HEK293T (cell line): Measurements from ENCODE around the gene RAD51B.

ENCODE experiments used
- CTCF ChIA-PET: fragments of 350-600 bp; formaldehyde crosslinking; extraction: SDS; loops from one replicate; lab custom pipeline; 2021; ENCODE audit warnings: antibody characterized with exemption, inconsistent platforms; lab: Yijun Ruan, JAX
- POLR2A ChIA-PET: fragments of 350-600 bp; formaldehyde crosslinking; extraction: SDS; loops from one replicate; lab custom pipeline; 2020; ENCODE audit warnings: antibody characterized with exemption, inconsistent platforms; lab: Yijun Ruan, JAX
- DNase-seq: peaks from one replicate; pipeline ENCODE4 v3.0.0; 2012; ENCODE audit warnings: mixed read lengths; ENCODE audit errors: extremely low spot score
- ARNT ChIP-seq: fragments of 450-650 bp; IDR thresholded peaks from 2 replicates; pipeline ENCODE4 v1.6.1; 2017; ENCODE audit warnings: mild to moderate bottlenecking
- BHLHE40 ChIP-seq: fragments of 450-650 bp; IDR thresholded peaks from 2 replicates; pipeline ENCODE4 v1.6.1; 2016; ENCODE audit warnings: mild to moderate bottlenecking, moderate library complexity, borderline replicate concordance
- CTBP1 ChIP-seq: fragments of 450-650 bp; IDR thresholded peaks from 2 replicates; pipeline ENCODE4 v1.6.1; 2016; ENCODE audit warnings: borderline replicate concordance
- ELF4 ChIP-seq: fragments of 450-650 bp; IDR thresholded peaks from 2 replicates; pipeline ENCODE4 v1.6.1; 2017; ENCODE audit warnings: antibody characterized with exemption
- FOXA1 ChIP-seq: fragments of 450-650 bp; IDR thresholded peaks from 2 replicates; pipeline ENCODE4 v1.6.1; 2016; ENCODE audit warnings: mild to moderate bottlenecking
- FOXK2 ChIP-seq: fragments of 450-650 bp; IDR thresholded peaks from 2 replicates; pipeline ENCODE4 v1.6.1; 2016; ENCODE audit warnings: mild to moderate bottlenecking
- FOXM1 ChIP-seq: fragments of 450-650 bp; IDR thresholded peaks from 2 replicates; pipeline ENCODE4 v1.6.1; 2017; ENCODE audit warnings: mild to moderate bottlenecking, borderline replicate concordance
- HDGF ChIP-seq: fragments of 450-650 bp; IDR thresholded peaks from 2 replicates; pipeline ENCODE4 v1.6.1; 2017; ENCODE audit warnings: antibody characterized with exemption, borderline replicate concordance
- L3MBTL2 ChIP-seq: fragments of 450-650 bp; conservative IDR thresholded peaks from 2 replicates; pipeline ENCODE4 v1.6.1; 2016; ENCODE audit warnings: mild to moderate bottlenecking
- LEF1 ChIP-seq: fragments of 450-650 bp; IDR thresholded peaks from 2 replicates; pipeline ENCODE4 v1.6.1; 2017; ENCODE audit warnings: mild to moderate bottlenecking, borderline replicate concordance
- NFRKB ChIP-seq: fragments of 450-650 bp; IDR thresholded peaks from 2 replicates; pipeline ENCODE4 v1.6.1; 2016; ENCODE audit warnings: mild to moderate bottlenecking, moderate library complexity
- SP1 ChIP-seq: fragments of 450-650 bp; IDR thresholded peaks from 2 replicates; pipeline ENCODE4 v1.6.1; 2017
- SUZ12 ChIP-seq: fragments of 450-650 bp; IDR thresholded peaks from 2 replicates; pipeline ENCODE4 v1.6.1; 2016; ENCODE audit warnings: mild to moderate bottlenecking
- TARDBP ChIP-seq: fragments of 450-650 bp; IDR thresholded peaks from 2 replicates; pipeline ENCODE4 v1.6.1; 2016
- ZNF384 ChIP-seq: fragments of 450-650 bp; IDR thresholded peaks from 2 replicates; pipeline ENCODE4 v1.6.1; 2016
- TF ChIP-seq, protein P1 (sequence below): fragments of 450-650 bp; IDR thresholded peaks from 2 replicates; pipeline ENCODE4 v1.6.1; 2016

RAD51B gene

DNA sequence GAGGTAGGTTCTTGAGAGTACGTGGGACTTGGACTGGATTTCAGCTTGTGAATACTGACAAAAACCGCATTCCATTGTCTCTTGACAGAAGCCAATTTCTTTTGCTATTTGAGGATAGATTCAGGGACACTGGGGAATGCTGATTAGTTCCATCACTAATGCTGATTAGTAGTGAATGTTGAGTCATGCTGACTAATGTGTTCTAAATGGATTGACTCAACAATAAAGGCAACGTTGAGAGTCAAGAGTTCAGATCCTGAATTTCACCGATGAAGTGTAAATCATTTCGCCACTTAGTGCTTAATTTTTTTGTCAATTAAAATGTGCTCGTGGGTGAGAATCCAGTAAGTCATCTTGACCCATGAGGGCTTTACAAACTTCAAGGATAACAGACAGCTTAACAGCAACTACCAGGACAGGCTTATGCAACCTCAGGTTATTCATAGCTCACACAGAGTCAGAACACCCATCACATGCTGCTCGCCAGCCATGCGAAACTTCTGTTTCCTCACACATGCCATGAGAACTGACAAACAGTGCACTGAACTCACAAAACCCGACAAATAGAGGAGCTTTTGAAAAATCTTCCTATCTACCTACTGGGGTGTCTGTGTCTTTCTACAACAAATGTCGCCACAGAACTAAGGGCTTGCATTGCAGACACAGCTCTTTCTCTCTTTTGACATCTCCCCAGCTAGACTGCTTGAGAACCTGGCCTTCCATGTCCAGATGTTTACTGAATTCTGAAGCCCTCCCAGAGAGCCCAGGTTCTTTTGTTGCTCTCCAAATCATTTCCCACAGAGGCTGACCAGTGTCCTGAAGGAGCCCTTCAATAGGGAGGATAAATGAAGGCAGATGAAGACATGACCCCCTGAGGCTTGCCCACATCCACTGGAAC lies 656.9 kb downstream of the RAD51B start:
- POLR2A ChIA-PET, result no interaction called here
- DNase-seq, result no peak
- CTCF ChIA-PET, result no interaction called here
- no peak for TF ChIP-seq ELF4
- no peak for TF ChIP-seq FOXK2

DNA sequence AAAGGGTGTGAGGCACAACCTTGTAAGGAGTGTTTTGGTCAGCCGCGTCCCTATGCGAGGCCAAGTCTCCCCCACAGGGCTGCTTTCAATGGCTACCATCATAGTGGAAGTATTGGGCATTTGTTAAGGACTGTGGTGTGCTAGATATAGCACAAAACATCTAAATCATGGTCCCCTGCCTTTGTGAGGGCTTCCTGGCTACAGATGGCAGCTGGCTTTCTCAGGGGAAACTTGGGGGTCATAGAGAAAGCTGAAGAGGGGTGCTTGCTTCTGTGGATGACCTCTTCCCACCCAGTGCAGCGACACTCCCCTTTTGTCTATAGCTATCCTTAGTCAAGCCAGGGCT lies 657.5 kb downstream of the RAD51B start:
- ChIA-PET CTCF (no interaction called here), POLR2A (no interaction called here)
- TF ChIP-seq CTBP1 (no peak), FOXA1 (no peak), HDGF (no peak), TARDBP (no peak), FOXK2 (no peak)
- TF ChIP-seq, protein P1, sequence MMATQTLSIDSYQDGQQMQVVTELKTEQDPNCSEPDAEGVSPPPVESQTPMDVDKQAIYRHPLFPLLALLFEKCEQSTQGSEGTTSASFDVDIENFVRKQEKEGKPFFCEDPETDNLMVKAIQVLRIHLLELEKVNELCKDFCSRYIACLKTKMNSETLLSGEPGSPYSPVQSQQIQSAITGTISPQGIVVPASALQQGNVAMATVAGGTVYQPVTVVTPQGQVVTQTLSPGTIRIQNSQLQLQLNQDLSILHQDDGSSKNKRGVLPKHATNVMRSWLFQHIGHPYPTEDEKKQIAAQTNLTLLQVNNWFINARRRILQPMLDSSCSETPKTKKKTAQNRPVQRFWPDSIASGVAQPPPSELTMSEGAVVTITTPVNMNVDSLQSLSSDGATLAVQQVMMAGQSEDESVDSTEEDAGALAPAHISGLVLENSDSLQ, result no peak
- DNase-seq, result no peak

GRCh38 chr14:68477461-68478085 lies 658.0 kb downstream of the RAD51B start:
- DNase-seq, result no peak
- POLR2A ChIA-PET, result no interaction called here
- CTCF ChIA-PET, result no interaction called here
- TF ChIP-seq FOXA1, result no peak
- TF ChIP-seq SP1, result no peak
- no peak for TF ChIP-seq L3MBTL2
- TF ChIP-seq SUZ12, result no peak

GRCh38 chr14:68479247-68479646 lies 659.7 kb downstream of the RAD51B start:
- POLR2A ChIA-PET, result no interaction called here
- TF ChIP-seq TARDBP (no peak), FOXK2 (no peak), SUZ12 (no peak), CTBP1 (no peak), ELF4 (no peak), ZNF384 (no peak), LEF1 (no peak), SP1 (no peak), HDGF (no peak), FOXM1 (no peak), ARNT (no peak), FOXA1 (no peak), L3MBTL2 (no peak), BHLHE40 (no peak), NFRKB (no peak)
- TF ChIP-seq, protein P1, result no peak
- no peak for DNase-seq
- CTCF ChIA-PET, result no interaction called here

- DNase-seq, result no peak
- ChIA-PET CTCF (no interaction called here), POLR2A (no interaction called here)
- TF ChIP-seq ELF4, result no peak
- no peak for TF ChIP-seq FOXM1
- no peak for TF ChIP-seq L3MBTL2
- no peak for TF ChIP-seq LEF1
- TF ChIP-seq ZNF384, result no peak
- TF ChIP-seq HDGF, result no peak
- no peak for TF ChIP-seq FOXA1
- no peak for TF ChIP-seq ARNT
- TF ChIP-seq SP1, result no peak
- no peak for TF ChIP-seq NFRKB
- no peak for TF ChIP-seq FOXK2
- TF ChIP-seq, protein P1, result no peak
- no peak for TF ChIP-seq TARDBP
- no peak for TF ChIP-seq CTBP1
These were observed 662.4 kb downstream of the RAD51B start for GRCh38 chr14:68482018-68482417.

DNA sequence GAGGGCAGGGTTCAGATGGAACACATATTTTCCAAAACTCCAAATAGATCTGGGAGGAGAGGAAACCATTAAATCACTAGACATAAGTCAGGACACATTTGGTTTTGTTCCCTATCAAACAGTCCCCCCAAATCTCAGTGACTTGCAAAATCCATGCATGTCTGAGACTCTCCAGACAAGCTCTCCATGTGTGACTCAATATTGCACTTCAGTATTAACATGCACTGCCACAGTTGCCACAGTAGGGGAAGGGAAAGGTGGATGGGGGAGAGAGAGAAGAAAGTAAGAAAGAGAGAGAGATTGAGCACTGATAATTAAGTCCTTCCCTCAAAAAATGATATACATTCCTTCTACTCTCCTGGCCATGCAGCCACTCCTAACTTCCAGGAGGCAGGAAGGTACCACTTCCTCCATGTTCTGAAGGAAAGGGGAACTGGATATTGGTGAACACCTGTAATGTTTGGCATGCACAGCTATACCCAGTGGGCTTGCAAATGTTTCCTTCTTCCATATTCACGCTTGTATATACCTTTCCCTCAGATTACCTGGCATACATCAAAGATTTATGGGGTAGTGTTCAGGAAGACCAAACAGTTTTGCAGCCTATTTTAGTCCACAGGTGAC lies 663.3 kb downstream of the RAD51B start:
- CTCF ChIA-PET, result no interaction called here
- POLR2A ChIA-PET, result no interaction called here
- TF ChIP-seq ARNT, result no peak
- TF ChIP-seq LEF1, result no peak
- DNase-seq, result no peak
